Right ventricle myocardium superior (tissue), 1 donor: ENCODE results near the gene SULT1C2. TPM values are rescaled to one million over a fixed set of nuclear protein-coding genes. Genes with fewer than 3 reads are reported as not detected.
"Not testable (repeated sequence)": the region's sequence is repeated elsewhere in the genome, so short reads cannot be mapped to it uniquely, and the experiment has no call there.

ENCODE experiments used
- ATAC-seq: fragments of 200-7000 bp; cut with Tn5 transposase; one replicate; pipeline ENCODE4 v1.9.1; 2020; ENCODE audit warnings: mild to moderate bottlenecking; ENCODE audit not compliant: poor library complexity
- DNase-seq: peaks from one replicate; pipeline ENCODE4 v3.0.0-alpha.2; 2020
- intact Hi-C: fragments of 100-400 bp; cut with DNase I; formaldehyde crosslinking; loops from one replicate; pipeline ENCODE4 v1.11.2; 2022
- total RNA-seq: library from RNA; stranded (reverse); fragmentation: NEBNext Ultra II Directional; extraction: Animal tissue kit (Norgen Biotek cat#: 25700); gene quantifications from one replicate; pipeline ENCODE4 v1.2.1, GENCODE V29; 2021
- donor health status: DM: no; HTN: yes; CAD: no; lungs with severe emphysema.

The SULT1C2 gene
- total RNA-seq, 1 donor from 2014 or later: 0.48 TPM

DNA sequence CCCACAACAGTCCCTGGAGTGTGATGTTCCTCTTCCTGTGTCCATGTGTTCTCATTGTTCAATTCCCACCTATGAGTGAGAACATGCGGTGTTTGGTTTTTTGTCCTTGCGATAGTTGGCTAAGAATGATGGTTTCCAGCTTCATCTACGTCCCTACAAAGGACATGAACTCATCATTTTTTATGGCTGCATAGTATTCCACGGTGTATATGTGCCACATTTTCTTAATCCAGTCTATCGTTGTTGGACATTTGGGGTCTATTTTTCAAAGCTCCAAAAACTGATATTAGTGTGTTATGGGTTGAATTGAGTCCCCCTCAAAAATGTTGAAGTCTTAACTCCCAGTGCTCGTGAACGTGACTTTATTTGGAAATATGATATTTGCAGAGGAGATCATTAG lies 4.1 kb upstream of the SULT1C2 start:
- DNase-seq, intact Hi-C loops, ATAC-seq: not testable (repeated sequence)

DNA sequence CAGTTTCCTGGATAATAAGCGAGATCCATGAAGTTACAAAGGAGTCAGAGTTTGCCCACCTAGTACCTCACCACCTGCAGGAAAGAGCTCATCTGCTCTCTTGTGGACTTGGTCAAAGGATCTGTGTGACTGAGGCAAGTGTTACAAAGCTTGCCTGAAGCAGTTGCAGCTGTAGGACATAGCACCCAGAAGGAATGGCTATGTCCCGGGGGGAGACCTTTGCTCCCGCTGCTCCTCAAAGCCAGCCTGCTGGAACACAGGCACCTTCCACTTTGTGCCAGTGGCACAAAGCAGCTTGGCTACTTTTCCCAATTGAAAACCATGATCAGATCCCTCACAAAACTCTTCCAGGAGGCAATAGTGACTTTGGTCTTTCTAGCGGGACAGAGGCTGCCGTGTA lies 3.1 kb upstream of the SULT1C2 start:
- intact Hi-C loops: no loop called here
- DNase-seq (no peak), ATAC-seq (no peak)

DNA sequence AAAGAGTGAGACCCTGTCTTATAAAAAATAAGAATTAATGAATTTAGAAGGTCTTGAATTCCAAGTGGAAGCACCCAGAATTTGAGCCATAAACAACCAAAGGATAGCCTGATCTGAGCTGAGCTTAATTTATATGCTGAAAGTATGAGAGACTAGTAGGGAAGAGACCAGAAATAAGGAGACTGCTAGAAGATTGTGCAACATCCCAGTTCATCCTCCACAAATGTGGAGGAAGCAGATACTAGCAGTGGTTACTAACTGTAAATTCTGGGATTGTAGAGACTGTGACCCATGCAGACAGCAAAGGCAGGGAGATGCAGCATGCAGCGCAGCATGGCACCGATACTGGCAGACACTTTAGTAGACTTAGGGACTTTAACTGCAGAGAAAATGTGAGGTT lies 1.5 kb upstream of the SULT1C2 start:
- DNase-seq (no peak), ATAC-seq (no peak)
- intact Hi-C loops: no loop called here

DNA sequence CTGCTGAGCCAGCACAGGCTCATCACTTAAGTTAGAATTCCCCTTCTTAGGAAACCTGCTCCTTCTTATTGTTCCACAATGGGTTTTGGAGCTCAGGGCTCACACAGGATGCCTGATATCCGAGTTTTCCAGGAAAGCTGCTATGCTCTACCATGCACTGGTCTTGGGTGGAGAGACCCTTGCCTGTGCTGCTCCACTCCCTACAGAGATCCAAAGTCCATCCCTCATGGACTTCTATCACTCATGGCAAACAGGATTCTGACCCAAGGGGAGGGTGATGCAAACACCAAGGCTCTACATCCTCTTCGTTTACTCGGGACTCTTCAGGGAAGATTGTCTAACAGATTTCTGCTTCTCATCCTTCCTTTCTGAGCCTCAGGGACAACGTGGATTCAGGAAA lies 5.2 kb downstream of the SULT1C2 start:
- no peak for ATAC-seq

DNA sequence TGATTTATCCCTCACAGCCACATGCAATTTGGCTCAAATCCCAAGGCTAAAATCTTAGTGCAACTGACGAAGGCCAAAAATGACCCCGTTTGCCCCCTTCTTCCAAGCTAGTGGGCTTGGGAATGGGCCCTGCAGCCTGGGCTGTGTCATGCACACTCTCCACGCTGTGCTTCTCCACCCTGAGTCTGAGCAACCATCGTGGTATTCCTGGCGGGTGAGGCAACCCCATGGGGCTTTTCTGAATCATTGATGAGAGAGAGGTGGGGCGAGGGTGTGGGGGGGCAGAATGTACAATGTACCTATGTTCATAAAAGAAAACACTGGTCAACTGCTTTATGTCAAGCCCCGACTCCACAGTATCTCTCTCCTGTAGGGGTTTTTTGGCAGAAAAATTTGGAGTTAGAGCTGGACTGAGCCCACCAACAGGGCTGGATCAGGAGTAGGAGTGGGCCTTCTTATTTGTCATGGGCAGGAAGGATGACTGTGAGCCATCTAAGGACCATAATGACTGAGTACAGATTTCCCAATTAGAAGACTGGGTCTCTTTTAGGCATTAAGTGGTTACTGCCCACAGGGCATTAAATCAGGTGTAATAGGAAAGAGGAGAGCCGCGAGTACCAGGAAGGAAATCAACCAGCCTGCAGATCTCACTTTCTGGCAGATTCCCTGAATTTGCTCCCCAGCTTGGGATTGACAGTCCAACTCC lies 8.9 kb downstream of the SULT1C2 start:
- no peak for ATAC-seq
- no peak for DNase-seq
- intact Hi-C loops: no loop called here

More for the DNA sequence above, 5.2 kb downstream of the SULT1C2 start:
- intact Hi-C loops: no loop called here
- no peak for DNase-seq

DNA sequence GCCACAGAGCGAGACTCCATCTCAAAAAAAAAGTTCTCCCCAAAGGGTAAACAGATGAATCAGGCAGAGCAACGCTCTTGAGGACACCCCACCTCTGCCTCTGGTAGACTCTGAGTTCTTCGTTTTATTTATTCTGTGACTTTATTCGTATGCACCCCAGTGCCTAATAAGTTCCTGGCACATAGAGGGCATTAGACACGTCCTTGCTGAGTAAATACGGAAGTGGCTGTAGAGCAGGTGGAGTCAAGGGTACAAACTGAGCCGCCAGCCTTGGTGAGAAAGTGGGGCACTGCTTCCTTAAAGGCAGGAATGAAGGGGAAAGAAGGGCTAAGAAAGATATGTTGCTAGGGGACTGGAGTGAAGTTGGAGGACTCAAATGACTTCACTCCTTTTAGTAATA lies 12.9 kb downstream of the SULT1C2 start:
- no peak for DNase-seq
- ATAC-seq: no peak
- intact Hi-C loops: no loop called here

DNA sequence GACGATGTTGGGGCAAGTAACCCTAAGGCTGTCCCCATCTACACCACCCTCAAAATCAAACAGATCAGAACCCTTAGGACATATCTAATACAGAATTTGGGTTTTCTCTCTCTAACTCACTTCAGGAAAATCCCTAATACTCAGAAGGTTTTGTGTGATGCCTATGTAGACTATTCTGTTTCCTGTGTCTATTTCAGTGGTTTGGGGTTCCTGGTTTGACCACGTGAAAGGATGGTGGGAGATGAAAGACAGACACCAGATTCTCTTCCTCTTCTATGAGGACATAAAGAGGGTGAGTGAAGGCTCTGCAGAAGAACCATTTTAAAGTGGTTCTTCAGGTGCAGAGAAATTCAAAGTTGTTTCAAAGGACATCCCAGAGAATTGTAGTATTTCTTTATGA lies 16.3 kb downstream of the SULT1C2 start:
- no peak for DNase-seq
- intact Hi-C loops: no loop called here
- no peak for ATAC-seq

DNA sequence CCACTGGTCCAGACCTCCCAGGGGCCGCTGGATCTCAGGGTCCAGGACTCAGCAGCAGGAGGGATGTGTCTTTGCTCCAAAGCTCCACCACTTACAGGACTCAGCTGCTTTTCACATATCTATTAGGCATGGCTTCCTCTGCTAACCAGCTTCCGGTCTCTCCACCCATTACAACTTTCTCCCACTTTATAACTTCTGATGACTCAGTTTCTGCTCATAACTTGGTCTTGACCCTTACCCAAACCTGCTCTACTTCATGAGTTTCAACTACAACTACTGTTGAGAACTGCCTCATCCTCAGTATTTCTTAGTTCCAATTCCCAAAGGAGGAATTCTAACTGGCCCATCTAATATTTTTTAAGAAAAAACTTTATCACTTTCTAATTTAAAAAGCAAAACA lies 17.2 kb downstream of the SULT1C2 start:
- ATAC-seq: no peak
- DNase-seq: no peak
- intact Hi-C loops: no loop called here

DNA sequence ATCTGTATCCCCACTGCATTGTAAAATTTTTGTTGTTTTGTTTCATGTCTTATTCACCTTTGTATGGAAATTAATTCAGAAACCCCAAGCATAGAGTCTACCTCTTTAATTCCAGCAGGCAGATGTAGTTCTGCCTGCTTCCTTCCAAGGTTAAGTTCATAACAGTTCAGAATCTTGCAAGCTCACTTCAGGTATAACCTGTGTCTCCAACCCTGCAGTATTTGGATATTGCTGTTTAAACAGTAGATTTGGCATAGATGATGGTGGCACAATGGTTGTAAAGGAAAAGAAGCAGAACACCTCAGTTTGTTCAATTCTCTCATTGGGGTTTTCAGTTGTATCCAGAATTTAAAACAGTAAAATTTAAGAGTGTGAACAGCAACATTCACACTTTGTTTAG lies 21.2 kb downstream of the SULT1C2 start:
- ATAC-seq (no peak), DNase-seq (no peak)
- intact Hi-C loops: no loop called here

DNA sequence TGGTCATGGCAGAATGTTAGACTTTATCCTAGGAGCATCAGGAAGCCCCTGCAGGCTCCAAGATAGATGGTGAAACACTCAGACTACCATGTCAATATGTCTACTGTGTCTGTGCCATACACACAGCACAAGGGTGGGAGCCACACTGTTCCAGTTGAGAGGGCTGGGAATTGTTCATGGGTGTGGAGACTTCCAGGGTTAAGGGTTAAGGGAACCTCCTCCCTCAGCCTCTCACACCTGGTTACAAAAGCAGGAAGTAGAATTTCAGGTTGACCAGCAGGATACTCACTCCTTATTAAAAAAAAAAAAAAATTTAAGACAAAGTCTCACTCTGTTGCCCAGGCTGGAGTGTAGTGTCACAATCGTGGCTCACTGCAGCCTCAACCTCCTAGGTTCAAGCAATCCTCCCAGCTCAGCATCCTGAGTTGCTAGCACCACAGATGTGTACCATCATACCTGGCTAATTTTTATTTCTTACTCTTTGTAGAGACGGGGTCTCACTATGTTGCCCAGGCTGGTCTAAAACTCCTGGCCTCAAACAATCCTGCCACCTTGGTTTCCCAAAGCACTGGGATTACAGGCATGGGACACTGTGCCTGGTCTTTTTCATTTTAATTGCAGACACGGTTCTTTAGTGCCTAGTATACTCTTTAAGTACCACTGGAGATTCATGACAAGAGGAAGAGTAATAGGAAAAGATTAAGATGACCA lies 26.0 kb downstream of the SULT1C2 start:
- intact Hi-C loops: no loop called here
- DNase-seq (no peak), ATAC-seq (no peak)

DNA sequence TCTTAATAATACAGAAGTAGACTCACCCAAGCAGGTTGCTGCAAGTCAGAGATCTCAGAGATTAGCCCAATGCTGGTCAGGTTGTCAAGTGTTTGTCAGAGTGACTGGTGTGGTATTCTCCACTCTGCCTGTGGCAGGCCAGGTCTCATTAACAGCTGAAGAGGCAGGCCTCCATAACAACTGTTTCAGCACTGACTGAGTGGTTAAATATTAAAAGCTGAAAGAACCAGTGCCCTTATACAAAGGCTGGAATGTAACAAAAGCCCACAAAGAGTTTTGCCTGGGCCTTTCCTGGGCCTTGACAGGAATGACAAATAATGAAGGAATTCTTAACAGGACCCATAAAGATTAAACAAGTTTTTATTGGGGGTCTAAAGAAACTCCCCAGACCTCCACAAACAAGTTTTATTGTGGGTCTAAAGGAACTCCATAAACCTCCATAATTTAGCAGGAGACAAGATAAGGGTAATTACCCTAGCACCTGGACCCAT lies 26.8 kb downstream of the SULT1C2 start:
- ATAC-seq (no peak), DNase-seq (no peak)
- intact Hi-C loops: no loop called here

DNA sequence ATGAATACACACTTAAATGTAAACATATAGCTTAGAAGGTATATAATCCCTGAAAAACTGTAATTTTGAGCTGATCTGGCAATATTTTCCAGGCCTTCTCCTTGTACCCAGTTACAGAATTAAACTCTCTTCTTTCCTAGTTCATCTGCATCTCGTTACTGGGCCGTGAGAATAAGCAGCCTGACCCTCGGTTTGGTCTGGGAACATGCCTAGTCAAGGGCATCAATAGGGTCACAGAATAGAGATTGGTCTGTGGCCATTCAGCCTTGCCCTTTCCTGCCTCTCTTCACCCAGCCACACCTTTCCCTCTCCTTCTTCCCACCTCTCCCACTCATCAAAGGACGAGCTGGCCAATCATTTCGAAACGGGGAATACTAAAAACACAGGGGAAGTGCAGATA lies 27.3 kb downstream of the SULT1C2 start:
- ATAC-seq (no peak), DNase-seq (no peak)
- intact Hi-C loops: no loop called here

DNA sequence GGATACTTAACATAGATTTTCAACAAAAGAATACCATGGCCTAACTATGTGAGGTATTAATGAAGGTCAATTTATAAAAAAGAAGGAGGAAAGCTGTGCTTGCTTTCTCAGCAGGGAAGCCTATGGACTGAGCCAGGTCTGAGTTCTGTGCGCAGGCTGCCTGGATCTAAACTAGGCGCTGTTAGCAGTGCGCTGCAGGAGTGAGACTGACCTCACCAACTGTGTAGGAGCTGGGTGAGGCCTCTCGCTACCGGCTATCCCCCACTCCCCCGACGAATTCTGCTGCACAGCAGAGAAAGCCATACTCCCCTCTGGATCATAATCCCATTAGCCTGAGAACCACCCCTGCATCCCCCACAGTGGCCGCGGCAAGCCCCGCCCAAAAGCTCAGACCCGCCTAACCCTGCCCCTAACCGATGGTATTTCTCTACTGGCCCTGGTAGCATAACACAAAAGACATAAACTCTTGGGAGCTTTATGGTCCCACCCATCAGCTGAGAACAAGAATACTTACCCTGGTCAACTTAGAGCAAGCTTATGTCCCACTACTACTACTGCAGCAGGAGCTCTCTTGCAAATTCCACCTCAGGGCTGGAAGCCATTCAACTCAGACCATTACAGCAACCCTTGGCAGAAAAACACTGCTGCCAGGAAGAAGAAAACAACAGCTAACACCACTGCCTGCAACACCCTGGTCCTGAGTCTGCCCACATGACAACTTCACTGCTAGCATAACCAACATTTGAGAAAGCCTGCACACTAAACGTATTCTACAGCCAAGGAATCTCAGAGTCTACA lies 28.0 kb downstream of the SULT1C2 start:
- DNase-seq (no peak), ATAC-seq (no peak)
- intact Hi-C loops: no loop called here

DNA sequence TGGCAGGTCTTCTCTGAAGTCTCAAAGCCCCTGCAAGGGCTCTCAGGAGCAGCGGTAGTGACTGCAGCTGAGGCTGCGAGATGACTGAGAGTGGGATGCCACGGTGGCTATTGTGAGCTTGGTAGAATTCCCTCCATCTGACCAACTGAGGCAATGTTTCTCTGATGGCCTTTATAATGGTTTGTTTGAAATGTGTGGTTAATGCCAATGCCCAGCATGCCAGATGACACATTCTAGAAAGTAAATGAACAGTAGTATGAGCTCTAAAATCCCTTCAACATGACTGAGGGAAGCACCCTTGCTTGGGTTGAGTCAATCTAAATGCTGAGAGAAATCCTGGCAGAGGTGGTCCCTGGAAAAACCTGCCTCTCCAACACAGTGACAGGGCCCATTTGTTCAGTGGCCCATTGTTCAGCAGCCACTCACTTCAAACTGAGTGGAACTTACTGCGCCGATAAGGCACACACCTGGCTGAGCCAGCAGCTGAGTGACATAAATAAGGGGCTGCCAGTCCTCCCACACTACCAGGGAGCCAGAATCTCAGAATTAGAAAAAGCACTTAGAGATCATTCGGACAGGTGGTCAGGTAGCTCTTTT lies 31.7 kb downstream of the SULT1C2 start:
- no peak for ATAC-seq
- intact Hi-C loops: no loop called here
- no peak for DNase-seq

DNA sequence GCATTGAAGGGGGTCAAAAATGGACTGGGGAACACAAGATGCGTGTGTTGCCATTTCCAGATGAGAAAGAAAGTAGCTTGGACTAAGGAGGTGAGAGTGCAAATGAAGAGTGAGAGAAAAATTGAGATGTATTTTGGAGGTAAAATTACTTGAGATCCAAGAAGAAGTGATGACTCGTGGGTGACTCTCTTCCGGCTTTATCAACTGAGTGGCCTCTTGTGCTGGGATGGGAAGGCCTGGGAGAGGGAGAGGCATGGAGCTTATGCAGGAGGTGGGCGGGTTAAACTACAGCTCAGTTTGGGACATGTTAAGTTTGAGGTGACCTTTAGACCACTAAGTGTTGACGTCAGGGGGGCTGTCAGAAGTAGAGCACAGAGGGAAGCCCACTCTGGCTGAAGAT lies 34.9 kb downstream of the SULT1C2 start:
- DNase-seq (no peak), ATAC-seq (no peak)
- intact Hi-C loops: no loop called here

DNA sequence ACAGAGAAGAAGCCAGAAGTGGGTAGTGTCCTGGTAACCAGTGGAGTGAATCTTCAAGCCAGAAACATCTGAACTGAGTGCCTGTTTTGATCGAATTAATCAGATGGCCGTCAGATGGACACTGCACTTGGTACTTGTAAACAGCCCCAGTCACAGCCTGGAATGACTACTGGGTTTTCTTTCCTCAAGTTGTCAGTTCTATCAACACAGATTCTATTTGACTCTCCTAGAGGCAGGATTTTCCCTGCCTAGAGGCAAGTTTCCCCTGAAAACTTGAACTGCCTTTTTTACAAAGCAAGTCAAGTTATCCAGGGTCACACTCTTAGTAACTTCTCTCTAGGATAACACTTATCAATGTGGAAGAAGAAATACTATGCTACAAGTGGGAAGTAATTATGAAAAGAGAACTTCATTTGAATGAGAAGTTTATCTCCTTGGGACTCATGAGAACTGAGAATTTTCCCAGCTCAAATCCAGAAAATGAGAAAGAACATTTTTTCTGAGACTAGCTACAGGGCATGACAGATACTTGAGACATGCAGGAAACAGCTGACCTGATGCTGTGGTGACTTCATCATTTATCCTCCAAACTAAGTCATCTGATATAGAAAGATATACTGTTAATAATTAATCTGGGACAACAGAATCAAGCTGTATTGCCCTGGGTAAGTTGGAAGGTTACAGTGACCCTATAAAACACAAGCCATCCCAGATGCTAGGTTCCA lies 36.0 kb downstream of the SULT1C2 start:
- DNase-seq: no peak
- intact Hi-C loops: no loop called here
- ATAC-seq: no peak

DNA sequence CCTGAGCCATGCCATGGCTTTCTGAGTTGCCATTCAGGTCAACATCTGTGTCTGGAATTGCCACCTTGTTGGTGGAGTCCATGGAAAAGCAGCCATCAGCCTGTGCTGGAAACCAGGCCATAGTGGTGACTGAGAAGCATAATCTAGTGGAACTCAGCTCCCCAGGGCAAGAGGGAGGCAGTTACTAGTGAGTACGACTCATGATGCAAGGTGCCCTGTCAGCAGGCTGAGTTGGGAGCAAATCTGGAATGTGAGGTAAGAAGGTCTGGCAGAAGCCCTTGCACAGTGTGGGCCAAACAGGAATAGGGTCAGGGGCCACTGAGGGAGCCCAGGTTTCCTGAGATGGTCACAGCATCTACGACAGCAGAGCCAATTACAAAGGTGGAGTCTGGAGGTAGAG lies 37.1 kb downstream of the SULT1C2 start:
- ATAC-seq (no peak), DNase-seq (no peak)
- intact Hi-C loops: no loop called here

DNA sequence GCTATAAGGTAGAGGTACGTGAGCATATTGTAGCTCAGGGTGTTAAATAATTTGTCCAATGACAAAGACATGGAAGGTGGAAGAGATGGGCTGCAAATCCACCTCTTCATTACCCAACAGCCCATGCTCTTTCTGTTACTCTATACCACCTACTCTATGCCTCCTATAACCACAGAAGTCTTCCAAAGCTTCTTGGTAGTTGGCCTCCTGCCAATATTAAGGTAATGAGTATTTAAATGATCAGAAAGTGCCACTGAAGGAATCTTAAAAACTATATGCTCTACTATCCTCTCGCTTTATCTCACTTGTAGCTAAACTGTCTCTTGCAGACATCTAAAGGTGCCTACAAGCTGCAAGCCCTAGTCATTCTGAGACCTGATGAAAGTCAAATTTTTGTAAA lies 41.1 kb downstream of the SULT1C2 start:
- DNase-seq (no peak), ATAC-seq (no peak)
- intact Hi-C loops: no loop called here

DNA sequence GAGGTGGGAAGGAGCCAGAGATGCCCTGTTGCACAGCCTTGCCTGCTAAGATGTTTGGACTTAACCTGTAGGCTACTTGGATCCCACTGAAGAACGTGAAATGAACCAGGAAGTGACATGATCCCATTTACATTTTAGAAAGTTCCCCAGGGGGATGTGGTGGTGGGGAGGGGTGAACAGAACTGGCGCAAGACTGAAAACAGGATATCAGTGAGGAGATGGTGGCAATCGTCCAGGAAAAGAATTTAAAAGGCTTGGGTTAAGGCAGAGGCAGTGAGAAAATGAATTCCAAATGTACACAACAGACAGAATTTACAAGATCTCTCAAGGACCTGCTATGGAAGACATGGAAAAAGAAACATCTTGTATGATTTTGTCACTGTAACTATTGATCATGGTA lies 42.3 kb downstream of the SULT1C2 start:
- intact Hi-C loops: no loop called here

More for the DNA sequence above, 42.3 kb downstream of the SULT1C2 start:
- ATAC-seq (no peak), DNase-seq (no peak)
